Loucy (cell line): ENCODE measurements around the gene SLCO2A1.

ENCODE experiments used
- H2AFZ ChIP-seq: fragments of 200-600 bp; sonication (generic); 2 replicates; pipeline ENCODE4 v1.6.0; 2016; ENCODE audit warnings: antibody characterized with exemption, mild to moderate bottlenecking, low read length, moderate library complexity
- H3F3A ChIP-seq: fragments of 200-600 bp; 2 replicates; pipeline ENCODE4 v1.6.0; 2016; ENCODE audit warnings: antibody characterized with exemption, low read depth, mild to moderate bottlenecking
- H3K27me3 ChIP-seq: fragments of 200-600 bp; sonication (generic); 2 replicates; pipeline ENCODE4 v1.6.1; 2014; ENCODE audit warnings: low read length, mild to moderate bottlenecking; ENCODE audit not compliant: insufficient read depth, poor library complexity, severe bottlenecking
- H3K36me3 ChIP-seq: fragments of 200-600 bp; sonication (generic); 2 replicates; pipeline ENCODE4 v1.6.1; 2016; ENCODE audit warnings: low read length; ENCODE audit not compliant: insufficient read depth
- H3K4me1 ChIP-seq: fragments of 200-600 bp; sonication (generic); 2 replicates; pipeline ENCODE4 v1.5.1; 2014; ENCODE audit warnings: low read length, mild to moderate bottlenecking; ENCODE audit not compliant: insufficient read depth, poor library complexity, severe bottlenecking
- H3K4me2 ChIP-seq: fragments of 200-600 bp; sonication (generic); 2 replicates; pipeline ENCODE4 v1.6.0; 2014; ENCODE audit warnings: antibody characterized with exemption, low read length, low read depth, mild to moderate bottlenecking; ENCODE audit not compliant: poor library complexity, severe bottlenecking
- H3K4me3 ChIP-seq: fragments of 200-600 bp; sonication (generic); 2 replicates; pipeline ENCODE4 v1.5.1; 2014; ENCODE audit warnings: low read length, mild to moderate bottlenecking, mixed read lengths; ENCODE audit not compliant: poor library complexity, severe bottlenecking
- H3K79me2 ChIP-seq: fragments of 200-600 bp; sonication (generic); 2 replicates; pipeline ENCODE4 v1.6.1; 2014; ENCODE audit warnings: low read length; ENCODE audit not compliant: insufficient read depth
- H3K9ac ChIP-seq: fragments of 200-600 bp; sonication (generic); 2 replicates; pipeline ENCODE4 v1.6.0; 2014; ENCODE audit warnings: mild to moderate bottlenecking, low read depth, low read length, moderate library complexity; ENCODE audit not compliant: poor library complexity, severe bottlenecking
- H3K9me2 ChIP-seq: fragments of 200-600 bp; sonication (generic); replicated peaks from 2 replicates; pipeline ENCODE4 v1.6.1; 2016; ENCODE audit warnings: low read depth, low read length, mixed read lengths
- H3K9me3 ChIP-seq: fragments of 200-600 bp; sonication (generic); 2 replicates; pipeline ENCODE4 v1.6.1; 2014; ENCODE audit warnings: mild to moderate bottlenecking, antibody characterized with exemption, low read length, low read depth; ENCODE audit not compliant: insufficient read depth
- H4K20me1 ChIP-seq: fragments of 200-600 bp; sonication (generic); 2 replicates; pipeline ENCODE4 v1.6.0; 2014; ENCODE audit warnings: antibody characterized with exemption, low read length, mild to moderate bottlenecking; ENCODE audit not compliant: insufficient read depth, poor library complexity, severe bottlenecking
- CTCF ChIP-seq: fragments of 200-600 bp; sonication (generic); conservative IDR thresholded peaks from 2 replicates; pipeline ENCODE4 v1.5.1; 2014; ENCODE audit warnings: mild to moderate bottlenecking, antibody characterized with exemption, low read length
- EZH2phosphoT487 ChIP-seq: fragments of 200-600 bp; IDR thresholded peaks from 2 replicates; pipeline ENCODE4 v1.6.1; 2018; ENCODE audit warnings: antibody characterized with exemption, mild to moderate bottlenecking, moderate library complexity, borderline replicate concordance

Gene SLCO2A1

DNA sequence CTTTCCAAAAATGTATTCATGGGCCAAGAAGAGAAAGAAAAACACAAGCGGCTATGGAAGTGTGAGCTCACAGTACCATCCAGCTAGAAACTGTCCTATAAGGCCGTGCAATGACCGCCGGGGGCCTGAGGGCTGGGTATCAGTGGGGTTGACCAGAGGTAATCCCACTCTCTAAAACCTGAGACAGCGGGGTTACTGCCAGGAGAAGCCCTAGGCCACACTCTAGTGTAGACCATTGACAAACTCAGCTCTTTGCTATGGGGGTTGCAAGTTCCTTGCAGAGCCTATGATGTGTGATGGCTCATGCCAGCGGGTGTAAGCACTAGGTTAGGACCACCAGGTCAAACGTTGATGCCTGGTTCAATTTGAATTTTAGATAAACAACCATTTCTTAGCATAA lies 25.9 kb upstream of the SLCO2A1 start:
- Histone ChIP-seq H3K36me3 (no peaks in the 10 kb centered on the region), H3K27me3 (no peaks in the 10 kb centered on the region), H2AFZ (no peak overlapping the region), H3K4me1 (peaks cover 53% of the 10 kb centered on the region), H3K79me2 (no peaks in the 10 kb centered on the region), H3K9me3 (no peaks in the 10 kb centered on the region; the same call in 1 of the 2 replicates), H4K20me1 (no peaks in the 10 kb centered on the region), H3F3A (no peaks in the 10 kb centered on the region), H3K9me2 (no peaks in the 10 kb centered on the region), H3K4me2 (peak overlapping the region; percentile 71), H3K4me3 (peak overlapping the region; percentile 61), H3K9ac (peak overlapping the region; percentile 25)
- no peak for TF ChIP-seq CTCF
- no peak for TF ChIP-seq EZH2phosphoT487

- Histone ChIP-seq H3F3A (no peaks in the 10 kb centered on the region), H3K4me3 (peak overlapping the region; percentile 61), H3K79me2 (no peaks in the 10 kb centered on the region), H3K9me3 (no peaks in the 10 kb centered on the region; the same call in 1 of the 2 replicates), H3K27me3 (no peaks in the 10 kb centered on the region), H3K9me2 (no peaks in the 10 kb centered on the region), H3K36me3 (no peaks in the 10 kb centered on the region), H2AFZ (peak overlapping the region; percentile 60), H3K4me1 (peaks cover 53% of the 10 kb centered on the region), H3K9ac (peak overlapping the region; percentile 25), H3K4me2 (peak overlapping the region; percentile 71), H4K20me1 (no peaks in the 10 kb centered on the region)
- TF ChIP-seq EZH2phosphoT487 = no peak
- TF ChIP-seq CTCF = 0 out of 2 replicates have a peak, but pooled peaks have one; percentile 13
Measured at GRCh38 chr3:134054881-134055280, 25.2 kb upstream of the SLCO2A1 start.

GRCh38 chr3:134054231-134054630 lies 24.5 kb upstream of the SLCO2A1 start:
- H3K9me3 ChIP-seq = no peaks in the 10 kb centered on the region; the same call in 1 of the 2 replicates
- H4K20me1 ChIP-seq = no peaks in the 10 kb centered on the region
- no peaks in the 10 kb centered on the region for H3F3A ChIP-seq
- H3K4me2 ChIP-seq = peak overlapping the region; percentile 71
- peak overlapping the region; percentile 25 for H3K9ac ChIP-seq
- H3K4me1 ChIP-seq = peaks cover 52% of the 10 kb centered on the region
- H3K79me2 ChIP-seq = no peaks in the 10 kb centered on the region
- H3K27me3 ChIP-seq = no peaks in the 10 kb centered on the region
- no peaks in the 10 kb centered on the region for H3K9me2 ChIP-seq
- H2AFZ ChIP-seq = no peak overlapping the region
- H3K4me3 ChIP-seq = peak overlapping the region; percentile 61
- no peaks in the 10 kb centered on the region for H3K36me3 ChIP-seq
- TF ChIP-seq EZH2phosphoT487 (no peak), CTCF (no peak)
